Mammary epithelial cell (primary cell): Measurements from ENCODE around the gene SLMAP.

Experiments used
- CTCF ChIP-seq, 2 donors: IDR thresholded peaks in 1 of 2; conservative IDR thresholded peaks in 1 of 2; 2 replicates each; pipeline ENCODE4 v1.5.1; 2011 to 2012; ENCODE audit warnings: inconsistent platforms in 2 of 2, low read length in 2 of 2, mild to moderate bottlenecking in 2 of 2, control low read depth in 1 of 2, low read depth in 1 of 2; ENCODE audit not compliant: insufficient read depth in 1 of 2; ENCODE audit errors: extremely low read depth in 1 of 2
- EZH2 ChIP-seq: IDR thresholded peaks from 2 replicates; pipeline ENCODE4 v1.6.1; 2012; ENCODE audit warnings: low read length, inconsistent platforms, borderline replicate concordance

GRCh38 chr3:57787867-57788623 lies 31.9 kb downstream of the SLMAP start:
- no peak for TF ChIP-seq CTCF (conservative IDR thresholded peaks at IDR 0.05 in 1 of 2, IDR thresholded peaks at IDR 0.05 in 1 of 2; ENCODE audit: extremely low read depth in 1 of 2, insufficient read depth in 1 of 2, low read depth in 1 of 2, low read length in 2 of 2)
- no peak for TF ChIP-seq EZH2
